H1 (cell line): ENCODE results near the gene NDUFA6. TPM values are rescaled to one million over a fixed set of nuclear protein-coding genes. Genes with fewer than 3 reads are reported as not detected.

ENCODE experiments used
- CTCF ChIA-PET: fragments of 300-600 bp; sonication (Branson Sonifier 250); formaldehyde crosslinking; loops from one replicate; lab custom pipeline; 2021; ENCODE audit not compliant: partially characterized antibody; lab: Charles Lee
- POLR2A ChIA-PET: fragments of 300-600 bp; sonication (Branson Sonifier 250); formaldehyde crosslinking; loops from one replicate; lab custom pipeline; 2021; ENCODE audit warnings: inconsistent platforms; ENCODE audit not compliant: partially characterized antibody; lab: Charles Lee
- DNase-seq, 2 experiments: peaks; one replicate each; pipeline versions ENCODE4 v3.0.0 to v3.0.0-alpha.2; 2010 to 2022; ENCODE audit warnings: low spot score in 2 of 2, low read depth in 1 of 2, mixed read lengths in 1 of 2
- FAIRE-seq: peaks from 2 replicates; lab custom pipeline; 2011; peaks lifted over from hg19 to GRCh38; lab: Jason Lieb, UNC
- H2AFZ ChIP-seq: 2 replicates; pipeline ENCODE4 v1.8.1; 2012; ENCODE audit warnings: low read length, inconsistent platforms
- H2AK5ac ChIP-seq: 2 replicates; pipeline ENCODE4 v1.6.1; 2013; ENCODE audit warnings: low read depth, low read length
- H2BK120ac ChIP-seq: replicated peaks from 2 replicates; pipeline ENCODE3; 2013; ENCODE audit warnings: low read depth, low read length, inconsistent platforms
- H2BK12ac ChIP-seq: 2 replicates; pipeline ENCODE4 v1.6.1; 2013; ENCODE audit warnings: low read depth, low read length
- H2BK15ac ChIP-seq: 2 replicates; pipeline ENCODE4 v1.6.1; 2013; ENCODE audit warnings: low read length
- H2BK20ac ChIP-seq: 2 replicates; pipeline ENCODE4 v1.6.1; 2013; ENCODE audit warnings: low read length
- H2BK5ac ChIP-seq: 2 replicates; pipeline ENCODE4 v1.6.1; 2013; ENCODE audit warnings: low read depth, low read length
- H3K14ac ChIP-seq: 2 replicates; pipeline ENCODE4 v1.6.1; 2013; ENCODE audit warnings: inconsistent platforms; ENCODE audit not compliant: insufficient read length
- H3K18ac ChIP-seq: 2 replicates; pipeline ENCODE4 v1.6.1; 2013; ENCODE audit warnings: low read length; ENCODE audit errors: extremely low read depth
- H3K23ac ChIP-seq: 2 replicates; pipeline ENCODE4 v1.6.1; 2013; ENCODE audit warnings: inconsistent platforms; ENCODE audit not compliant: insufficient read length
- H3K23me2 ChIP-seq: 2 replicates; pipeline ENCODE4 v1.6.1; 2013; ENCODE audit warnings: low read depth, low read length
- H3K27ac ChIP-seq: 2 replicates; pipeline ENCODE4 v1.6.1; 2011; ENCODE audit warnings: low read depth, low read length, inconsistent platforms
- H3K27me3 ChIP-seq, 4 experiments: replicated peaks in 1 of 4; 1 replicate in 1 of 4; 2 replicates in 3 of 4; pipeline versions ENCODE4 v1.6.1 to v1.8.1; 2011 to 2013; ENCODE audit warnings: low read length in 3 of 4, mild to moderate bottlenecking in 3 of 4, inconsistent platforms in 2 of 4, mixed read lengths in 2 of 4, moderate library complexity in 1 of 4; ENCODE audit not compliant: control insufficient read depth in 3 of 4, insufficient read depth in 3 of 4; ENCODE audit errors: extremely low read depth in 1 of 4
- H3K36me3 ChIP-seq, 4 experiments: 2 replicates each; pipeline versions ENCODE4 v1.6.1 to v1.8.1; 2011 to 2013; ENCODE audit warnings: mild to moderate bottlenecking in 4 of 4, low read length in 3 of 4, moderate library complexity in 2 of 4, control low read depth in 1 of 4, inconsistent platforms in 1 of 4; ENCODE audit not compliant: insufficient read depth in 4 of 4, control insufficient read depth in 2 of 4
- H3K4ac ChIP-seq: replicated peaks from 2 replicates; pipeline ENCODE3; 2013; ENCODE audit warnings: low read length, low read depth, mixed read lengths, inconsistent platforms; ENCODE audit not compliant: insufficient read length
- H3K4me1 ChIP-seq, 4 experiments: replicated peaks in 1 of 4; 1 replicate in 1 of 4; 2 replicates in 3 of 4; pipeline versions ENCODE4 v1.6.1 to v1.8.1; 2011 to 2013; ENCODE audit warnings: low read length in 3 of 4, inconsistent platforms in 2 of 4, mixed read lengths in 1 of 4; ENCODE audit not compliant: insufficient read depth in 4 of 4, control insufficient read depth in 3 of 4
- H3K4me2 ChIP-seq, 2 experiments: 2 replicates each; pipeline versions ENCODE4 v1.6.1 to v1.8.1; 2011 to 2013; ENCODE audit warnings: low read depth in 2 of 2, low read length in 2 of 2, control low read depth in 1 of 2, inconsistent platforms in 1 of 2, mild to moderate bottlenecking in 1 of 2; ENCODE audit not compliant: insufficient read depth in 1 of 2
- H3K4me3 ChIP-seq, 4 experiments: fragments of 200-600, 300-600 bp in 1 of 4; sonication (generic), shearing (Covaris generic), sonication (Bioruptor Twin) in 1 of 4; 2 replicates each; pipeline versions ENCODE4 v1.5.1 to v1.8.1; 2011 to 2016; ENCODE audit warnings: low read length in 4 of 4, low read depth in 3 of 4, control low read depth in 2 of 4, inconsistent platforms in 2 of 4, mild to moderate bottlenecking in 2 of 4, mixed read lengths in 1 of 4, moderate library complexity in 1 of 4; ENCODE audit not compliant: insufficient read depth in 2 of 4; ENCODE audit errors: extremely low read depth in 1 of 4
- H3K56ac ChIP-seq: replicated peaks from 2 replicates; pipeline ENCODE3; 2013; ENCODE audit warnings: low read depth, mild to moderate bottlenecking, mixed read lengths, low read length, inconsistent platforms; ENCODE audit not compliant: insufficient read length
- H3K79me1 ChIP-seq: 2 replicates; pipeline ENCODE4 v1.6.1; 2013; ENCODE audit warnings: low read depth, low read length, control low read depth
- H3K79me2 ChIP-seq, 2 experiments: 2 replicates each; pipeline versions ENCODE4 v1.6.1 to v1.8.1; 2012 to 2013; ENCODE audit warnings: low read length in 2 of 2, mild to moderate bottlenecking in 2 of 2, inconsistent platforms in 1 of 2; ENCODE audit not compliant: insufficient read depth in 2 of 2, control insufficient read depth in 1 of 2
- H3K9ac ChIP-seq, 4 experiments: replicated peaks in 1 of 4; 1 replicate in 1 of 4; 2 replicates in 3 of 4; pipeline versions ENCODE4 v1.6.1 to v1.8.1; 2011 to 2013; ENCODE audit warnings: low read depth in 3 of 4, low read length in 3 of 4, control low read depth in 2 of 4, mild to moderate bottlenecking in 2 of 4, moderate library complexity in 2 of 4, inconsistent platforms in 1 of 4; ENCODE audit errors: extremely low read depth in 1 of 4
- H3K9me3 ChIP-seq, 2 experiments: 2 replicates each; pipeline versions ENCODE4 v1.6.1 to v1.8.1; 2012 to 2013; ENCODE audit warnings: mild to moderate bottlenecking in 2 of 2, moderate library complexity in 2 of 2, control low read depth in 1 of 2, inconsistent platforms in 1 of 2, low read depth in 1 of 2, low read length in 1 of 2, mixed read lengths in 1 of 2; ENCODE audit not compliant: insufficient read depth in 2 of 2
- H4K20me1 ChIP-seq, 2 experiments: replicated peaks in 1 of 2; 2 replicates each; pipeline versions ENCODE3 to v1.8.1; 2011 to 2013; ENCODE audit warnings: inconsistent platforms in 2 of 2, low read length in 2 of 2, mild to moderate bottlenecking in 1 of 2; ENCODE audit not compliant: insufficient read depth in 2 of 2, control insufficient read depth in 1 of 2
- H4K5ac ChIP-seq: 2 replicates; pipeline ENCODE4 v1.6.1; 2013; ENCODE audit warnings: low read length, low read depth, mixed read lengths, inconsistent platforms; ENCODE audit not compliant: insufficient read length
- H4K8ac ChIP-seq: 2 replicates; pipeline ENCODE4 v1.8.0; 2013; ENCODE audit warnings: mild to moderate bottlenecking, moderate library complexity, low read length, inconsistent platforms; ENCODE audit not compliant: insufficient read depth; ENCODE audit errors: extremely low read depth
- H4K91ac ChIP-seq: replicated peaks from 2 replicates; pipeline ENCODE3; 2013; ENCODE audit warnings: low read length, mixed read lengths, inconsistent platforms; ENCODE audit not compliant: insufficient read length
- CTCF ChIP-seq, 3 experiments: IDR thresholded peaks; 1 replicate in 2 of 3; 2 replicates in 1 of 3; pipeline versions ENCODE4 v1.5.1 to v1.6.1; 2011; ENCODE audit warnings: low read length in 3 of 3, mild to moderate bottlenecking in 3 of 3, inconsistent platforms in 2 of 3, low read depth in 1 of 3, moderate library complexity in 1 of 3; ENCODE audit not compliant: insufficient read depth in 1 of 3; ENCODE audit errors: control extremely low read depth in 1 of 3
- POU5F1 ChIP-seq: IDR thresholded peaks from 2 replicates; pipeline ENCODE4 v1.6.1; 2011; ENCODE audit warnings: low read depth, mild to moderate bottlenecking, low read length, moderate library complexity
- RAD21 ChIP-seq, 2 experiments: IDR thresholded peaks in 1 of 2; conservative IDR thresholded peaks in 1 of 2; 2 replicates each; pipeline ENCODE4 v1.6.1; 2011; ENCODE audit warnings: low read depth in 2 of 2, low read length in 2 of 2, improper control_type of control experiment in 1 of 2, inconsistent platforms in 1 of 2, mild to moderate bottlenecking in 1 of 2, moderate library complexity in 1 of 2
- WGBS, 2 experiments: shearing (Covaris generic) in 1 of 2; methylation state at CpG; one replicate each; pipeline versions ENCODE4 v1.1.6 to v1.1.7; 2013 to 2015; ENCODE audit warnings: low lambda C conversion rate in 2 of 2, mixed read lengths in 2 of 2, inconsistent platforms in 1 of 2, low coverage in 1 of 2, missing lambda C conversion rate in 1 of 2; ENCODE audit not compliant: insufficient replicate concordance in 2 of 2, insufficient coverage in 1 of 2, insufficient read length in 1 of 2; ENCODE audit errors: extremely low coverage in 1 of 2, missing lambda C conversion rate in 1 of 2; 5-methylcytosine and 5-hydroxymethylcytosine counted together
- polyA plus RNA-seq, 7 experiments: library from polyadenylated mRNA; depleted of rRNA in 3 of 7; stranded (reverse) in 5 of 7; unstranded in 2 of 7; fragments of >200 nt in 5 of 7; fragments of 200-250 nt in 2 of 7; gene quantifications; 1 replicate in 5 of 7; 2 replicates in 1 of 7; 4 replicates in 1 of 7; pipeline versions ENCODE4 v1.2.1 to v1.2.3, GENCODE V29; 2011 to 2013; ENCODE audit warnings: missing spikeins in 2 of 7, mixed read lengths in 2 of 7
- total RNA-seq: library from RNA; stranded (reverse); fragmentation: NEBNext Ultra II Directional; extraction: Animal tissue kit (Norgen Biotek cat#: 25700); gene quantifications from 2 replicates; pipeline ENCODE4 v1.2.1, GENCODE V29; 2021

Gene NDUFA6
- total and polyA plus RNA-seq, 2 of the 8 experiments (the other 6 are each of a cell fraction or from before 2014, with no cell fraction given), result 76.2 to 105 TPM

GRCh38 chr22:42116848-42117424 is 26.4 kb upstream of the NDUFA6 start:
- POLR2A ChIA-PET, result interaction anchor here (0.6 to 2.7 kb wide), 4 partner anchors 27 to 155 kb away, joined by 3 to 8 read pairs (median 4); partner anchors contain the start of genes NDUFA6 and SMDT1

More at GRCh38 chr22:42116848-42117424, 26.4 kb upstream of the NDUFA6 start:
- WGBS, 2 experiments, result 43% methylated on average over 4 of the region's 4 CpGs; no CpG with 5 or more reads in 1 of the 2 experiments
- no peaks in the 10 kb centered on the region; a peak in 3 of 7 replicates for H3K27me3 ChIP-seq
- H3K56ac ChIP-seq, result no peak overlapping the region
- H3K14ac ChIP-seq, result no peak overlapping the region
- no peak overlapping the region for H2BK15ac ChIP-seq
- H3K27ac ChIP-seq, result no peak overlapping the region
- no peaks in the 10 kb centered on the region for H3K36me3 ChIP-seq
- no peaks in the 10 kb centered on the region for H3K23me2 ChIP-seq
- no peaks in the 10 kb centered on the region for H3K79me1 ChIP-seq
- H4K8ac ChIP-seq, result no peak overlapping the region
- H3K18ac ChIP-seq, result no peak overlapping the region
- peak in 1 of 2 experiments; percentile 70 for DNase-seq
- H2AFZ ChIP-seq, result no peak overlapping the region
- H3K9me3 ChIP-seq, result no peaks in the 10 kb centered on the region
- no peak overlapping the region for H3K4ac ChIP-seq
- CTCF ChIA-PET, result interaction anchor here (0.7 to 3.9 kb wide), 44 partner anchors 7 to 420 kb away, joined by 3 to 36 read pairs (median 4); partner anchors contain the start of genes NAGA, NDUFA6, SEPTIN3 and SMIM45
- H3K4me1 ChIP-seq, result peaks cover 0 to 3% (median 1%) of the 10 kb centered on the region in 4 experiments; a peak in 3 of 7 replicates
- H4K91ac ChIP-seq, result no peak overlapping the region
- no peak overlapping the region for H3K9ac ChIP-seq
- no peak overlapping the region for H2BK120ac ChIP-seq
- H4K5ac ChIP-seq, result no peak overlapping the region
- H2AK5ac ChIP-seq, result no peak overlapping the region
- H2BK20ac ChIP-seq, result no peak overlapping the region
- no peak overlapping the region for H3K4me2 ChIP-seq
- no peak overlapping the region for H2BK5ac ChIP-seq
- H3K23ac ChIP-seq, result no peak overlapping the region
- no peak overlapping the region for H3K4me3 ChIP-seq
- TF ChIP-seq CTCF (IDR thresholded peaks at IDR 0.05; ENCODE audit: control extremely low read depth in 1 of 3, insufficient read depth in 1 of 3, low read depth in 1 of 3, low read length in 3 of 3) (peak; percentile 58 to 87 (median 74)), RAD21 (IDR thresholded peaks at IDR 0.05 in 1 of 2, conservative IDR thresholded peaks at IDR 0.05 in 1 of 2; ENCODE audit: low read depth in 2 of 2, low read length in 2 of 2) (peak; percentile 55 to 68), POU5F1 (no peak)
- TF ChIP-seq, all 59 proteins: peak for 2
- no peak overlapping the region for H2BK12ac ChIP-seq
- H3K79me2 ChIP-seq, result no peaks in the 10 kb centered on the region
- peak; percentile 91 for FAIRE-seq
- no peaks in the 10 kb centered on the region for H4K20me1 ChIP-seq
